ENCODE data around the gene TMC2.

Gene TMC2

DNA sequence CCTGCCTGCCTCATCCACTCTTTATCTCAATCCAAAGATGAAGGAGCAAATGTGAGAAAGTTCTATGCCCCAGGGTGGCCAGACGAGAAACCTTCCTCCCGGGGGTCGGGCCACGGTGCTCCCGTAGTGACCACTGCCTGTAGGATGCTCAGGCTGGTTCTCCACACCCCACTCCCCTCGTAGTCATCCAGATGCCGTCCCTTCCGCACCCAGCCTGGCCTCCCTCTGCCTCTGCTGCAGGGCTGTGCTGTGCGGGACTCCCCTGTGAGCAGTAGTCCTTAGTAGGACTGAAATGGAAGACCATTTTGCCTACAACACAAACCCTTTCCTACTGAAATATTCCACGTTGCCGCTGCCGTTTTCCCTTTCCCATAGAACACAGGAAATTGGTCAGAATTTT lies 2.0 kb downstream of the TMC2 start:
- H3K4me3 Mint-ChIP-seq, result no peak overlapping the region
- no peaks in the 10 kb centered on the region for H3K4me1 Mint-ChIP-seq (ENCODE audit: low read depth)
- intact Hi-C loops (cut with micrococcal nuclease), result no loop called here
- H3K9me3 Mint-ChIP-seq, result no peaks in the 10 kb centered on the region
- peaks cover 62% of the 10 kb centered on the region for H3K27me3 Mint-ChIP-seq
- no peak overlapping the region for H3K27ac Mint-ChIP-seq
- H3K36me3 Mint-ChIP-seq (ENCODE audit: low read depth), result no peaks in the 10 kb centered on the region

DNA sequence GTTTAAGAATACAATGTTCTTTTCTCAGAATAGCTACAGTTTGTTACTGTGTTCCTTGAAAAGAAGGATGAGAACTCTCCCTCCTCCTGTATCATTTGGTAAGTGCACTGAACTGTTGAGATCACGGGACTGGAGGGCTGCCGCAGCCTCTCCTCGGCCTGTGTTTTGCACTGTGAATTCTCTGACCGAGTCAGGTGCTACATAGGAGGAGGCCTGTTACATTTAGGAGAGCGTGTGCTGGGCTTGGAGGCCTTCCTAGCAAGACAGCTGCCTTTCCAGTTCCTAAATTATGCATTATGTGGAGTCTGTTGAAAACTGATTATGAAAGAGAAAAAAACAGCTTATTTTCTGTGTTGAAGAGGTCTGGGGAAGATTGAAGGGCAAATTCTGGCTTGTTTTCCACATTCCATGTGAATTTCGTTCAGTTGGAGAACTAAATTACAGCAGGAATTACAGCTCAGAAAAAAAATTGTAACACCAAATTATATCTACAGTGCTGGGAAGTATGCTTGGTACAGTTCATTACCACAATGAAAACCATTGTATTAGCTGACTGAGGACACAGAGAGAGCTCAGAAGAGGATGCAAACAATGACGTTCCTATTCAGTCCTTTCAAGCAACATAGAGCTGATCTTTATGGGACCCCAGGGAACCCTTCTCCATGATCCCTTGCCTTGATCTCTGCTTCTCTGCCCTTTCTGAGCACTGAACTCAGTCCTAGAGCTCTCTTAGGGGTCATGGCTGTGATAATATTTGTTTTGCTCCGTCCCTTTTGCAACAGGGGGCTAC lies 2.8 kb downstream of the TMC2 start:
- intact Hi-C loops (cut with micrococcal nuclease), result no loop called here
- Mint-ChIP-seq H3K36me3 (ENCODE audit: low read depth) (no peaks in the 10 kb centered on the region), H3K27me3 (peaks cover 56% of the 10 kb centered on the region), H3K9me3 (no peaks in the 10 kb centered on the region), H3K27ac (no peak overlapping the region), H3K4me3 (no peak overlapping the region), H3K4me1 (ENCODE audit: low read depth) (no peaks in the 10 kb centered on the region)

DNA sequence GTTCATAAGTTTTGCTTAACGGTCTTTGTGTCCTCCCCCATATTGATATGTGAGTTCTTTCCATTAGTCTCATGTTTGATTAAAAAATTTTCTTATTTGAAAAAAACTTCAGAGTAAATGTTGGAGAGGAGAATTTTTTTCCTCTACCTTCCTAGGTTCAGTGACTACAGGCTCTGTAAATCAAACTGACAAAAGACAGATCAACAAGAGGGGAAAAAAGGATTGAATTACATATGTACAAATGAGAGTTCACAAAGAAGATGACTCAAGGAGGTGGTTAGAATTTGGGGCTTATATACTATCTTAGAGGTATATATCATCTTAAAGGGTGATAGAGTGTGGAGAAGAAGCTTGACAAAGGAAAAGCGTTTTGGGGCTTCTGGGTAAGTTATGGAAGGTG lies 5.6 kb downstream of the TMC2 start:
- H3K36me3 Mint-ChIP-seq (ENCODE audit: low read depth), result no peaks in the 10 kb centered on the region
- H3K4me1 Mint-ChIP-seq (ENCODE audit: low read depth), result peaks cover 6% of the 10 kb centered on the region
- no peaks in the 10 kb centered on the region for H3K9me3 Mint-ChIP-seq
- no peak overlapping the region for H3K4me3 Mint-ChIP-seq
- no peak overlapping the region for H3K27ac Mint-ChIP-seq
- peaks cover 50% of the 10 kb centered on the region for H3K27me3 Mint-ChIP-seq
- intact Hi-C loops (cut with micrococcal nuclease), result no loop called here

GRCh38 chr20:2542361-2542760 lies 6.0 kb downstream of the TMC2 start:
- Mint-ChIP-seq H3K4me1 (ENCODE audit: low read depth) (peaks cover 6% of the 10 kb centered on the region), H3K9me3 (no peaks in the 10 kb centered on the region), H3K4me3 (no peak overlapping the region), H3K36me3 (ENCODE audit: low read depth) (no peaks in the 10 kb centered on the region), H3K27me3 (peaks cover 47% of the 10 kb centered on the region), H3K27ac (no peak overlapping the region)
- intact Hi-C loops (cut with micrococcal nuclease), result no loop called here

- Mint-ChIP-seq H3K4me3 (no peak overlapping the region), H3K27ac (no peak overlapping the region), H3K4me1 (ENCODE audit: low read depth) (peaks cover 6% of the 10 kb centered on the region), H3K36me3 (ENCODE audit: low read depth) (no peaks in the 10 kb centered on the region), H3K27me3 (peaks cover 37% of the 10 kb centered on the region), H3K9me3 (no peaks in the 10 kb centered on the region)
- intact Hi-C loops (cut with micrococcal nuclease), result no loop called here
Observed at GRCh38 chr20:2544211-2544610, 7.8 kb downstream of the TMC2 start.

- intact Hi-C loops (cut with micrococcal nuclease), result no loop called here
- Mint-ChIP-seq H3K9me3 (no peaks in the 10 kb centered on the region), H3K27ac (no peak overlapping the region), H3K4me1 (ENCODE audit: low read depth) (peaks cover 6% of the 10 kb centered on the region), H3K4me3 (no peak overlapping the region), H3K36me3 (ENCODE audit: low read depth) (no peaks in the 10 kb centered on the region), H3K27me3 (peaks cover 39% of the 10 kb centered on the region)
Observed at GRCh38 chr20:2545594-2545993, 9.2 kb downstream of the TMC2 start.

GRCh38 chr20:2557873-2558580 lies 21.7 kb downstream of the TMC2 start:
- H3K4me3 Mint-ChIP-seq, result no peak overlapping the region
- H3K4me1 Mint-ChIP-seq (ENCODE audit: low read depth), result no peaks in the 10 kb centered on the region
- H3K27me3 Mint-ChIP-seq, result peaks cover 71% of the 10 kb centered on the region
- H3K9me3 Mint-ChIP-seq, result no peaks in the 10 kb centered on the region
- H3K36me3 Mint-ChIP-seq (ENCODE audit: low read depth), result no peaks in the 10 kb centered on the region
- intact Hi-C loops (cut with micrococcal nuclease), result no loop called here
- no peak overlapping the region for H3K27ac Mint-ChIP-seq

DNA sequence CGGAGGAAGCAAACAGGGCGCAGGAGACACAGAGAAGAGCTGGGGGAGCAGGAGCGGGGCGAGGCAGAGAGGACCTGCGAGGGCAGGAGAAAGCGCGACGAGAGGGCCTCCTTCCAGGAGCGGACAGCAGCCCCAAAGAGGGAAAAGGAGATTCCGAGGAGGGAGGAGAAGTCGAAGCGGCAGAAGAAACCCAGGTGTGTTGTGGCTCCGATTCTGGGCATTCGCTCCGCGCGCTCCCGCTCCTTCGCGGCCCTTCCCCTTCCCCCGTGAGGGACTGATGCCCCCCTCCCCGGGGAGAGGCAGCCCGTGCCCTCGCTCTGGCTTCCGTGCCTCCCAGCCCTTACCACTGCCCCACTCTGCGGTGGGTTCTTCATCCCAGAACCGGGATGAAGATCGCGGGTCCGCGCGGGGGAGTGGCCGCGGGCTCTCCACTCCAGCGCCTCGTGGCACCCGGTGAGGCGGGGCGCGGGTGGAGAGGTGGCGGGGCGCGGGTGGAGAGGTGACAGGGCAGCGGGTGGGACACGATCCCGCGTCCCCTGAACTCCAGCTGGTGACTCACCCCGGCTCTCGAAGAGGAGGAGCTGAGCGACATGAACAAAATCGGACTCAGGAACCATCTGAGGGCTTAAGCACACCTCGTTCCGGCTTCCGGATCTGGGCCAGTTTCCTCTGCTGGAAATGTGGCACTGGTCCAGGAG lies 22.4 kb downstream of the TMC2 start:
- Mint-ChIP-seq H3K27ac (no peak overlapping the region), H3K9me3 (no peaks in the 10 kb centered on the region), H3K27me3 (peaks cover 71% of the 10 kb centered on the region), H3K4me1 (ENCODE audit: low read depth) (no peaks in the 10 kb centered on the region), H3K4me3 (no peak overlapping the region), H3K36me3 (ENCODE audit: low read depth) (no peaks in the 10 kb centered on the region)
- intact Hi-C loops (cut with micrococcal nuclease), result no loop called here

DNA sequence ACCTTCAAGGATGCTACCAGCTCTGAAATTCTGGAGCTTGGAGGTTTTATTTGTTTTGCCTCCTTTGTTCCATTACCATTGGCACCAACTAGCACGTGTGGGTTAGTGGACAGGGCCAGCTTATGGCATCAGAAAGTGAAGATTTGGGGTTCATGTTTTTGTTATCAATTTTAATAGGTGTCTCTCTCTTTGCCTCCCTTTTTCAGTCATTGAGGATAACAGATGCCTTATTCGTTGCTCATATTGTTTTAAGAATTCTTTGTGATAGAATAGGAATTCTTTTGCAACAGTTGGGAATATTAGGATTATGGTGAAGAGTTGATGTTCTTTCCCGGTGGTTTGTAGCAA lies 22.9 kb downstream of the TMC2 start:
- intact Hi-C loops (cut with micrococcal nuclease), result no loop called here
- H3K36me3 Mint-ChIP-seq (ENCODE audit: low read depth), result no peaks in the 10 kb centered on the region
- no peak overlapping the region for H3K4me3 Mint-ChIP-seq
- peaks cover 65% of the 10 kb centered on the region for H3K27me3 Mint-ChIP-seq
- H3K9me3 Mint-ChIP-seq, result no peaks in the 10 kb centered on the region
- H3K4me1 Mint-ChIP-seq (ENCODE audit: low read depth), result no peaks in the 10 kb centered on the region
- no peak overlapping the region for H3K27ac Mint-ChIP-seq

GRCh38 chr20:2559651-2560050 lies 23.3 kb downstream of the TMC2 start:
- Mint-ChIP-seq H3K9me3 (no peaks in the 10 kb centered on the region), H3K4me1 (ENCODE audit: low read depth) (no peaks in the 10 kb centered on the region), H3K36me3 (ENCODE audit: low read depth) (no peaks in the 10 kb centered on the region), H3K4me3 (no peak overlapping the region), H3K27me3 (peaks cover 63% of the 10 kb centered on the region), H3K27ac (no peak overlapping the region)
- intact Hi-C loops (cut with micrococcal nuclease), result no loop called here

DNA sequence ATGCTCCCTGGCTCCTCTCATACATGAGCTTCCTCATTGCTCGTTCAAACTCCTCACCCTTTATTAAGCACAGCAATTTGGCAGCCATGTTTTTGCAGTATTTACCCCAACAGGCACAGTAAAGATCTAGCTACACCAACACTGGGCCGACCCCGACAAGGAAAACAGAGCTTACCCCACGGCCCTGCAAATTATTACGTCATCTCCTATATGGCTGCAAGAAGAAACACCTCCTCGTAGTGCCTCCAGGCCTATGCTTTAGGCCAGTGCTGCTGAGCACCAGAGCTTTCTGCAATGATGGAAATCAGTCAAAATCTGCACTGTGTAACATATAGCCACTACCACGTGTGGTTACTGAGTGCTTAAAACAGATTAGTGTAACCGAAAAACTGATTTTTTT lies 26.7 kb downstream of the TMC2 start:
- intact Hi-C loops (cut with micrococcal nuclease), result no loop called here
- no peaks in the 10 kb centered on the region for H3K4me1 Mint-ChIP-seq (ENCODE audit: low read depth)
- H3K27me3 Mint-ChIP-seq, result peaks cover 51% of the 10 kb centered on the region
- no peaks in the 10 kb centered on the region for H3K9me3 Mint-ChIP-seq
- no peak overlapping the region for H3K4me3 Mint-ChIP-seq
- no peak overlapping the region for H3K27ac Mint-ChIP-seq
- H3K36me3 Mint-ChIP-seq (ENCODE audit: low read depth), result no peaks in the 10 kb centered on the region

DNA sequence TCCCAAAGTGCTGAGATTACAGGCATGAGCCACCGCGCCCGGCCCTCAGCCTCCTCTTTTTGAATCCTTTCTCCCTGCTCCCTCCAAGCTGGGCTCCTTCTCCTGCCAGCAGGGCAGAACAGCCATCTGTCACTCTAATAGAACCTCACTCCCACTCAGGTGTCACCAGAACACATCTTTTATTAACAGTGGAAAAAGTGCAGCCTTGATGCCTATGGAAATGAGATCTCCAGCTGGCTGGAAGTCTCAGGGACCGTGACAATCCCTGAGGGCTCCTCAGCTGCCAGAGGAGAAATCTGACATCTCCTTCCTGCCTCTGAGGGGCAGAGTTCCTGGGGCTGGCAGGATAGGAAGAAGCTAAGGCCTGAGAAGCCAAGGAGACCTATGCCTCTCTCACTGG lies 28.0 kb downstream of the TMC2 start:
- peaks cover 48% of the 10 kb centered on the region for H3K27me3 Mint-ChIP-seq
- H3K4me1 Mint-ChIP-seq (ENCODE audit: low read depth), result no peaks in the 10 kb centered on the region
- H3K36me3 Mint-ChIP-seq (ENCODE audit: low read depth), result no peaks in the 10 kb centered on the region
- no peak overlapping the region for H3K4me3 Mint-ChIP-seq
- H3K27ac Mint-ChIP-seq, result no peak overlapping the region
- intact Hi-C loops (cut with micrococcal nuclease), result no loop called here
- H3K9me3 Mint-ChIP-seq, result no peaks in the 10 kb centered on the region

DNA sequence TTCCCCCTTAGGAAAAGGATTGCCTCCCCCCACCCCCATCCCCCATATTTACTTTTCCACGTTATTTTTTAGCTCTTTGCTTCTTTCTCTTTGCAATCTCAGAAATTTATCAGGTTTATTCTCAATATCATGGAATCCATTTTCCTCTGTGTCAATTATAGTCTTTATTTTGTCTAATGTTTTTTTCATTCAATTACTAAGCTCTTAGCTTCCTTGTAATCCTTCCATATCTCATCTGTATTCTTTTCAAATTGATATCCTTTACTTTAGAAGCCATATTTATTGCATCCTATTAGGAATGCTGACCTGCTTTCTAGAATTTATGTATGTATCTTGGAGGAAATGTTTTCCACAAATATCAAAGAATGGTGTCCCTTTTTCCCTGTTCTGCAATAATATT lies 39.3 kb downstream of the TMC2 start:
- intact Hi-C loops (cut with micrococcal nuclease), result no loop called here
- Mint-ChIP-seq H3K4me1 (ENCODE audit: low read depth) (peaks cover 4% of the 10 kb centered on the region), H3K4me3 (no peak overlapping the region), H3K9me3 (no peaks in the 10 kb centered on the region), H3K27me3 (peaks cover 49% of the 10 kb centered on the region), H3K36me3 (ENCODE audit: low read depth) (no peaks in the 10 kb centered on the region), H3K27ac (no peak overlapping the region)

DNA sequence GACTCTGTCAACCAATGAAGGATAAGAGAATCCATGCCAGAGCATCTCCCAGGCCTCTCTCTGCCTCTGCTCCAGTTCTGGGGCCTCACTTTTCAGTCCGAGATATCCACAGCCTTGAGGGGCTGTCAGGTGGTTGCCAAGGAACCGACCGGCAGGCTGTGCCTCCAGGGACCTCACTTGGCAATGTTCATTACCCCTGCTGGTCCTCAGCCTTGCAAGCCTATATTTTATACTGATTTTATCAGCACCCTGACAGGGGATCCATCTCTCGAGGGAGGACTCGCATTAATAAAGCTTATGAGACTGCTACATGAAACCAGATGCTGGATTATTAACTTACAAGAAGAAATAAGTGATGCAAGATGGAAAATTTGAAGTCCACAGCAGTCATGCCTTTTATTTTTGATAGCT lies 39.9 kb downstream of the TMC2 start:
- H3K4me3 Mint-ChIP-seq, result no peak overlapping the region
- H3K9me3 Mint-ChIP-seq, result no peaks in the 10 kb centered on the region
- no peak overlapping the region for H3K27ac Mint-ChIP-seq
- H3K4me1 Mint-ChIP-seq (ENCODE audit: low read depth), result peaks cover 4% of the 10 kb centered on the region
- intact Hi-C loops (cut with micrococcal nuclease), result no loop called here
- no peaks in the 10 kb centered on the region for H3K36me3 Mint-ChIP-seq (ENCODE audit: low read depth)
- peaks cover 43% of the 10 kb centered on the region for H3K27me3 Mint-ChIP-seq
